GM21576 (cell line): ENCODE data around the gene PRUNE2.
"Not testable (repeated sequence)": the region's sequence is repeated elsewhere in the genome, so short reads cannot be mapped to it uniquely, and the experiment has no call there.

ENCODE experiments used
- ATAC-seq: cut with Tn5 transposase; IDR thresholded peaks from one replicate; pipeline ENCODE4 v1.9.1; 2021; ENCODE audit warnings: mild to moderate bottlenecking, moderate library complexity; ENCODE audit not compliant: unreplicated experiment

PRUNE2 gene

DNA sequence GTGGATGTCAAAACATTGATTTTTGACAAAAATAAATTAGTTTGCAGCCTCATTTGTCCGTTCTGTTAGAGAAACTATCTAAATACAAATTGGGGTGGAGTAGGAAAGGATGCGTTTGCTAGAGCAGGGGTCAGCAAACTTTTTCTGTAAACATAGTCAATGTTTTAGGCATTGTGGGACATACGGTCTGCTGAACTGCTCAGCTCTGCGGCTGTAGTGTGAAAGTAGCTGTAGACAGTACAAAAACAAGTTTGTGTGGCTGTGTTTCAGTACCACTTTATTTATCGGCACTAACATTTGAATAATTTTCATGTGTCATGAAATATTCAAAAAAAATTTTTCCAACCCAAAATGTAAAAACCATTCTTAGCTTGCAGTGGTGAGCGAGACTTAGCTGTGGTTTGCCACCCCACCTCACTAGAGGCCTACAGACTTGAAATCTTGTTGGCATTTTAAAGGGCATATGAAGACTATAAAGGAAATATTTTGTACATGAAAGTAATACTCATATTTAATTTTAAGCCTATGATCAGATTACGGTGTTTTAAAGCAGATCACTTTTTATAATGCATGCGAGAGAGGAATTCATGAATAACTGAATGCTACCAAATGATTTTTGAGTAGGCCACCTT is 292.6 kb downstream of the PRUNE2 start:
- ATAC-seq = no peak

DNA sequence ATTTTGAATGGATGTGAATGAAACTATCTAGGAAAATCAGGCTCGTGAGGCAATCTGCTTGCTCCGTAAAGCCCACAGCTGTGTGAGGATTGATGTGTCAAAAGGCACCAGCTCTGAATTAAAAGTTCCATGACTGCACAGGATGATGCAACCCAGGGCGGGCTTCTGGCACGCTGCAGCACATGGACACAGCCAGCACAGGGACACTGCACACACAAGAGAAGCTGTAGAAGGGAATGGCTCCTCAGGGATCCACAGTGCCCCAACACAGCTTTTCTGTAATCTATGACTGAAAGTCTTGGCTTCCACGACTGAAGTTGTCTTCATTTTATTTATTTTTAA is 295.9 kb downstream of the PRUNE2 start:
- no peak for ATAC-seq

DNA sequence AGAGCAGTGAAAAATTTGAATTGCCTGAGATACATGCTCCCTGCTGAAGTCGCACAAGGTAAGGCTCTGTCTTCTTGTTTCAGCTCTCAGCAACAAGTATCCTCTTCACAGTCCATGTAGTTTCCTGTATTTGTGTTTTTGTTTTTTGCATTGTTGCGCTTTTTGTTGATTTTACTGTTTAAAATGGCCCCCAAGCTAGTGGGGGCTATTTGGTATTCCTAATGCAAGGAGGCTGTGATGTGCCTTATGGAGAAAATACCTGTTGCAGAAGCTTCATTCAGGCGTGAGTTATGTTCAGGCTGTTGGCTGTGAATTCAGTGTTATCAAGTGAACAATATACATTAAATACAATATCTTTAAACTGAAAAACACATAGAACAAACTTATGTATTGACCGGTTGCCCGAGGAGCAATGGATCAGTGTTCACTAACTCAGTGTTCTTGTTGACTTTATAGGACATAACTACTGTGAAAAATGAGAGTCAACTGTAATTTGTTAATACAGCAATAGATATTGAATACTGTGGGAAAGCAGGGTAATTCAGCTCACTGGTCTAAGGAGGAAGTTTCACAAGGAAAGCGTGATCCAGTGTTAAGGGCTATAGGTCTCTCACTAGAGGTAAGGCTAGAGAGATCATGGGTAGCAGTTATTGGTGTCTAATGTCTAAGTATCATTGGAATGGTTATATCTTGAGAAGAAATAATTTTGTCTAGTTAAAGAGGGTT is 296.5 kb downstream of the PRUNE2 start:
- ATAC-seq = no peak

GRCh38 chr9:76608575-76609273 is 297.2 kb downstream of the PRUNE2 start:
- ATAC-seq = no peak

DNA sequence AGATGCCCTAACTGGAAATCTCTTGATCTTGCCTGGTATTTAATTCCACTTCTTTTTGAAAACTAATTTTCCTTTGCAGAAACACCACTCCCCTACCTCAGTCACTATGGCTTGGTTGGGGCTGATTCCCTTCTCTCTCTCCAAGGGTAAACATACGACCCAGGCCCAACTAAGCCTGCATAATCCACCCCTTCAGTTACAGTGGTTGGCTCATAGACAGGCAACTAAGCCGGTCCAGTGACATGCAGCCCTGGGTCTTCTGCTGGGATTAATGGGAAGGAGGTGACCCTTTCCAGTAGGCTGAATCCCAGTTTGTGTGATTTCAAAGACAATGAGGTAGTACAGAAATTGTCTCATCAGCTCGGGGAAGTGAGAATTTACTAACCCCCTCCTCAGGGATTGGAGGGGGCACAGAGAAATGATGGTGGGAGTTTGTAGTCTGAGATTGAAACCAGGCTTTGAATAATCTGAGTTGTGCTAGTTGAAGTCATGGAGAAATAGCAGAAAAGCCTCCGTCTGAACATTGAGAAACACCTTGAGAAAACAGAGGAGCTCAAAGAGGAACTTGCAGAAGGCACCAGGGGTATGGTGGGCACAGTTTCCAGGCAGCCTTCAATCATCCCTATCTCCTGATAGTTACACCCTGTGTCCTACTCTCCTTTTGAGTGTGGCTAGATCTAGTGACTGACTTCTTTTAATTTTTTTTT is 298.0 kb downstream of the PRUNE2 start:
- ATAC-seq = no peak

GRCh38 chr9:76605321-76605900 is 300.5 kb downstream of the PRUNE2 start:
- peak; percentile 98 for ATAC-seq

DNA sequence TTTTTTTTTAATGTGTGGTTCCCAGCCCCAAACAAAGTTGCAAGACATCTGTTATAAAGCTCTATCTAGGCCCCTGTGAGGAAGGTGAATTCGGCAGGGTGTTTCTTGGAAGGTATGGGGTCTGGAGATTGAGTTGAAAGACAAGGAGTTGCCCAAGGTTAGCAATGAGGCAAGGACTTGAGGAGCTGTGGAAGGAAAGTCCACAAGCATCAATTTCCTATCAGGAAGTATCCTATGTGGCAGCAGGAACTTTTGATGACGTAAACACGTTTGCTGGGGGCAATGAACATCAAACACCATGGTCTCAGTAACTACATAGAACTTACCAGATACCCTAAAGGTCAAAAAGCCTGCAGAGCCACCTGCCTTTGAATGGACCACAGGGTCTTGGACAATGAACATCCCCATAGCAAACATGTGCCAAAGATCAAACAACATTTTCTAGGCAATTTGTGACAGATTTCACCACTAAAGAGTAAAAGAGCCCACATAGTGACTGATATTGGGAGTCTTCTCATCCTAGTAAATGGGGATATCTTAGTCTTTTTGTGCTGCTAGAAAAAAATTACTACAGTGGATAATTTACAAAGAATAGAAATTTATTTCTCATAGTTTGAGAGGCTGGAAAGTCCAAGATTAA is 301.9 kb downstream of the PRUNE2 start:
- ATAC-seq = no peak

DNA sequence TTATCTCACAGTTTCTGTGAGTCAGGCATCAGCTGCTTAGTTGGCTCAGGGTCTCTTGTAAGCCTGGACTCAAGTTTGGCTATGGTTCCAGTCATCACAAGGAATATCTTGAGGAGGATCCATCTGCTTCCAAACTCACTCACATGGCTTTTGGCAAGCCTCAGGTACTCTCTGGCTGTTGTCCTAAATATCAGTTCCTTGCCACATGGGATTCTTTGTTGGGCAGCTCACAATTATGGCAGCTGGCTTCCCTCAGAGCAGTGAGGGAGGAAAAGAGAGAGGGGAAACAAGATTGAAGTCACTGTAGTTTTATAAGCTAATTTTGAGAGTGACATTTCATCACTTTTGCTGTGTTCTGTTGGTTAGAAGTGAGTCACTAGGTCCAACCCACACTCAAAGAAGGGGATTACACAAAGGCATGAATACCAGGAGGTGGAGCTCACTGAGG is 302.4 kb downstream of the PRUNE2 start:
- ATAC-seq = no peak

DNA sequence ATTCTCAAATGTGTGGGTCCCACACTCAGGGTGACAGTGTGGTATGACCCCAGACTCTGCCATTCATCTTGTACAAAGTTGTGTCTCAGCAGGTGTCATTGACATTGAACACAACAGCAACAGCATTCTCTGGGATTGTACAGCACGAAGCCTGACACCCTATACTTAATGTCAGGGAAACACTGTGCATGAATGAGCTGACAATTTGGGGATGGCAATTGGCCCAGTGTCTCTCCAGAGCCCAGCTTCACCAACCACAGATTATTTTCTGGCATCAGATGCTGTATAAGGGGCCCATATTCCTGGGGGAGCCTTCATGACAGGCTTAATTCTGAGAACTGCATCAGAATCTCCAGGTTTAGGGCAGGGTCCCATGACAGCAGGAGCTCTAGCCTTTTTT is 303.7 kb downstream of the PRUNE2 start:
- no peak for ATAC-seq

GRCh38 chr9:76600007-76600615 is 305.8 kb downstream of the PRUNE2 start:
- no peak for ATAC-seq

GRCh38 chr9:76598981-76599380 is 306.9 kb downstream of the PRUNE2 start:
- no peak for ATAC-seq

GRCh38 chr9:76595645-76596044 is 310.3 kb downstream of the PRUNE2 start:
- no peak for ATAC-seq

DNA sequence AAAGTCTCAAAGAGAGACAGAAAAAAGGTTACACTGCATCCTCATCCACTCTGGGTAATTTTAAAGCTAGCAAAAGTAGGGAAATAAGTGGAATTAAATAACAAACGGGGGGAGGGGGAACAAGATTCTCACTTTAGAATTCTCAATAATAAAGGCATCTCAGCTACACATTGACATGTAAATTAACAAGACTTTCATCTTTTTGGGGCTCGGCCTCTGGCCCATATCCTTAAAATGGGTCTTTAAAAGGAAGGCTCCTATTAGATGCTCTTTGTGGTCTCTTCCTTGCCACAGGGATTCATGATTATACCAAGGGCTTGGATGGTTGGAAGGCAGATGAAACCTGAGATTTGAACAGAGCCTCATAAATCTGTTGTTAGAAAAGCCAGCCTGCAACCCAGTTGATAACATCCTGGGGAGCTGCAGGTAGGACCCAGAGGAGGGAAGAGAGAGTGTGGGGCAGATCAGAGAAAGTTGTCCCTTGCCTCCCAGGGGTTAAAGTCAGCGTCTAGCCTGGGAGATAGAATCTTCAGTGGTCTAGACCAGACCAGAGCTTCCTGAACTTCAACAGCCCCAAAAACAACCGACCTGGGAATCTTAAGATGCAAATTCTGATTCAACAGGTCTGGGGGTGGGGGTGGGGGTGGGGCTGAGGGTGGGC is 311.0 kb downstream of the PRUNE2 start:
- no peak for ATAC-seq

- not testable (repeated sequence) for ATAC-seq
Measured at GRCh38 chr9:76593961-76594735, 311.8 kb downstream of the PRUNE2 start.

DNA sequence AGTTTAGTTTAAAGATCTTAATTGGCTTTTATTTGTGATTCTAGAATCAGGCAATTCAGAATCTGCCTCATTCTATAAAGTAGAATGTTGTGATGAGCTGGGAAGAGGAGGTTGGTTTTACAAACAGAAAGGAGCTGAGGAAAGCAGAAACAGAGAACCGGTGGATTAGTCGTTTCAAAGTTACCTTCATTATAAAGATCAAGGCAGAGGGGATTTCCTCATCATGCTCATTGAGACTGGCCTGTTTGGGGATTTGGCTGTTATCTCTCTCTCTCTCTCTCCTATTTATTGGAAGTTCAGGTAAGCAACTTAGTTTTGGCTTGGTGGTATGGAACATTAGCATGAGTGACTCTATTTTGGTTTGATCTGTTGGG is 313.0 kb downstream of the PRUNE2 start:
- ATAC-seq = no peak

GRCh38 chr9:76592091-76592973 is 313.6 kb downstream of the PRUNE2 start:
- ATAC-seq = no peak

DNA sequence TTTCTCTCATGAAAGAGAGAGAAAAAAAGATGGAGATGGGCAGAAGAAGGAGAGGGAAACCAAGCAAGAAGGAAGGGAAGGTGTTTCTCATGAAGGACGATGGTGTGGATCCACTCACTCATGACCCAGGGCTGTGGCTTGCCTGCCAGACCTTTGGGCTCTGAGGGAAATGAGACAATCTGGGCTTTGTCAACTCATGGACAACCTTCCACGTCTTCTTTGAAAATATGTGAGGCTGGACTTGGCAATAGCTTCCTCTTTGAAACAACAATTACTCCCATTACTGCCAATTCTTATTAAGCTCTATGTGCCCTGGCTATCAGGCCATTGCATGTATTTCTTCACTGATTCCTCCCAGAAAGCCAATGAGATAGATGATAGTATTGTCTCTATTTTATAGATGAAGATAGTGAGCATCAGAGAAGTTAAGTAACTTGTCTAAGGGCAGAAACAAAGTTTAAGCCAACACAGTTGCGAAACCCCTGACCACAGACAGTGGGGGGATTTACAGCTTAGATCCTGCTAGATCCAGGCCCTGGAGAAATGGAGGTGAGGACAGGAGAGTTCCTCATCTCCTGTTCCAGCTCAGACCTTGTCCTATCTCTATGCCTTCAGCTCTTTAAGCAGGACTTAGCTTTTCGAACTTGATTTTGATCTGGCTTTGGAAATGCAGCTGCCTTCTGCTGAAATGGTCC is 314.5 kb downstream of the PRUNE2 start:
- ATAC-seq = no peak
